VCaP (cell line): ENCODE measurements around the gene CYP2E1.
"Not testable (repeated sequence)": the region's sequence is repeated elsewhere in the genome, so short reads cannot be mapped to it uniquely, and the experiment has no call there.

Experiments
- H3K27ac ChIP-seq: fragments of 450-650 bp; 2 replicates; pipeline ENCODE4 v1.5.1; 2017
- TF ChIP-seq, protein P1 (sequence below): fragments of 450-650 bp; conservative IDR thresholded peaks from 2 replicates; pipeline ENCODE4 v1.5.1; 2017; ENCODE audit warnings: mild to moderate bottlenecking, moderate library complexity

The CYP2E1 gene

DNA sequence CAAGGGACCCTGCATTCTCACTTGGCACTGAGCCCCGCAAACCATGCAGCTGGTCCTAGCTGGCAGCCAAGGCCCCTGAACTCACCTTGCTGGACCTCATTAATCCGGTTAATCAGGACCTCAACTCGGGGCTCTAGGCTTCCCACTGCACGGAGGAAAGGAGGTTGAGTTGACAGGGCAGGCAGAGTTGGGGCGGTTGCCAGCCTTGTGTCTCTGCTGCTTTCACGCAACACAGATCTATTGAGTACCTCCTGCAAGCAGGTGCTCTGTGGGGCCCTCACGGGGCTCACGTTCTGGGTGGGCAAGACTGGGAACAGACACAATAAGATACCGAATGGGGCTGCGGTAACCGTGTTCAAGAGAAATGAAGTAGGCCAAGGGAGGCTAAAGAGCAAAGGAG lies 32.1 kb downstream of the CYP2E1 start:
- no peak overlapping the region for H3K27ac ChIP-seq
- TF ChIP-seq, protein P1, sequence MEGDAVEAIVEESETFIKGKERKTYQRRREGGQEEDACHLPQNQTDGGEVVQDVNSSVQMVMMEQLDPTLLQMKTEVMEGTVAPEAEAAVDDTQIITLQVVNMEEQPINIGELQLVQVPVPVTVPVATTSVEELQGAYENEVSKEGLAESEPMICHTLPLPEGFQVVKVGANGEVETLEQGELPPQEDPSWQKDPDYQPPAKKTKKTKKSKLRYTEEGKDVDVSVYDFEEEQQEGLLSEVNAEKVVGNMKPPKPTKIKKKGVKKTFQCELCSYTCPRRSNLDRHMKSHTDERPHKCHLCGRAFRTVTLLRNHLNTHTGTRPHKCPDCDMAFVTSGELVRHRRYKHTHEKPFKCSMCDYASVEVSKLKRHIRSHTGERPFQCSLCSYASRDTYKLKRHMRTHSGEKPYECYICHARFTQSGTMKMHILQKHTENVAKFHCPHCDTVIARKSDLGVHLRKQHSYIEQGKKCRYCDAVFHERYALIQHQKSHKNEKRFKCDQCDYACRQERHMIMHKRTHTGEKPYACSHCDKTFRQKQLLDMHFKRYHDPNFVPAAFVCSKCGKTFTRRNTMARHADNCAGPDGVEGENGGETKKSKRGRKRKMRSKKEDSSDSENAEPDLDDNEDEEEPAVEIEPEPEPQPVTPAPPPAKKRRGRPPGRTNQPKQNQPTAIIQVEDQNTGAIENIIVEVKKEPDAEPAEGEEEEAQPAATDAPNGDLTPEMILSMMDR = no peak

DNA sequence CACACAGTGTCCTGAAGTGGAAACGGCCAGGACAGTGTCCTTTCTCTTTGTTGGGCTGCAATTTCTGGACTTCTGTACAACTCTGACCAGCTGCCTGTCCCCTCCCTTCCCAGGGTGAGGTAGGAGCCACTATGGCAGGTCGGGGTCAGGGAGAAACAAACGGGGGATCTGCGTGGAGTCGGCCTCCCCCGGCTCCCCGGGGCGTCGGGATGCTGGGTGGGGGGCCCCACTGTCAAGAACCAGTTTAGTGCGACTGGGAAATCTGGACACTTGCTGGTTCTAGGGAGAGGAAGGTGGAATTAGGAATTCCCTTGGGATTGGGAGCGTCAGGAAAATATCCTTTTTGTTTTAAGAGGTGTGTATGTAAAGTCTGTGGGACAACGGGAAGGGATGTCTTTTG lies 37.7 kb downstream of the CYP2E1 start:
- TF ChIP-seq, protein P1 = no peak
- H3K27ac ChIP-seq = no peak overlapping the region

DNA sequence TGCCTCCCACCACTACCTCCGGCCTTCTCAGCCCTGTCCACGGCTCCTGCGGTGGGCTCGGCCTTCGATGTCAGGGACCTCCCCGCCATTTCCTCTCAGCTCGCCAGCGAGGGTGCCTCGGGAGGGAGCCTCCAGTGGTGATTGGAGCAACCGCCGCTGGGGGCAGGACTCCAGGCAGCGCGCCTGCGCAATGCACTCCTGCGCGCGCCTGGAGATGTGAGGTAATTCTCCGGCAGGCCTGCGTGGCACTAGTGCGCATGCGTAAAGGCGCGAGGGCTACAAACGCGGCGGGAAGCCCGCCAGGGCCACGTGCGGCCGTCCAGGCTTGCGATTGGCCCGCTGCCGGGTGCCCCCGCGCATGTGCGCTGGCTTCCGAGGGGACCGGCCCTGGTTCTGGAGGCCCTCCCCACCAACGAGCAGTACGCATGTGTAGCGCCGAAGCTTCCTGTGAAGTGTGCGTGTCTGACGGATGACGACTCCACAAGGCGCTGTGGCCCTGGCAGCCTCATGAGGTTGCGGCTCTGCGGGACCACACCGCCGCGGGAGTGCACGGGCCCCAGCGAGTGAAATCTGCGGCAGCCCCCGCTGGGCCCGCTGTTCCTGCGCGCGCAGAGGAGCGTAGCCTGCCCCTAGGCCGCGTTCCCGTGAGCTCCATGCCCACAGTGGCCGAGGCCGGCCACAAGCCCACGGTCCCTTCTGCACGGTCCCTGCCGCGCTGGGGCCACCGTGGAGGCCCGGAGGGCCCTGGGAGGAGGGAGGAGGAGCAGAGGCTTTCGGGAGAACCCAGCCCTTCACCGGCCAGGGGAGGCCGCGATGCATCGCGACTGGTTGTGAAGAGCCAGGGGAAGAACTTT lies 38.5 kb downstream of the CYP2E1 start, which contains the start of gene SYCE1:
Gene SYCE1, minus strand, starts transcription at position 143 of the 854 bp plus-strand sequence. Its CDS starts 54 bp downstream, at position 89.
- no peak within 1 kb of the TSS for H3K27ac ChIP-seq
- TF ChIP-seq, protein P1 = no peak

DNA sequence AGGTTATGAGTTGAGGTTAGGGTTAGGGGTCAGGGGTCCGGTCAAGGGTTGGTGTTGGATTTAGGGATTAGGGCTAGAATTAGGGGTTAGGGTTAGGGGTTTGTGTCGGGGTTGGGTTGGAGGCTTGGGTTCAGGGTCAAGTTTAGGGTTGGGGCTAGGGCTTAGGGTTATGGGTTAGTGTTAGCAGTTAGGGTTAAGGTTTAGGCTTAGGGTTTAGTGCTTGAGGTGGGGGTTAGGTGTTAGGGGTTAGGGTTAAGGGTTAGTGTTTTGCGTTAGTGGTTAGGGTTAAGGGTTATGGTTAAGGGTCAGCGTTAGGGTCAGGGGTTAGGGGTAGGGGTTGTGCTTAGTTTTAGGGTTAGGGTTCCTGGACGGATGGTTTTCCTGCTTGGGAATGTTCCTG lies 40.0 kb downstream of the CYP2E1 start:
- TF ChIP-seq, protein P1 = no peak
- H3K27ac ChIP-seq = no peak overlapping the region

DNA sequence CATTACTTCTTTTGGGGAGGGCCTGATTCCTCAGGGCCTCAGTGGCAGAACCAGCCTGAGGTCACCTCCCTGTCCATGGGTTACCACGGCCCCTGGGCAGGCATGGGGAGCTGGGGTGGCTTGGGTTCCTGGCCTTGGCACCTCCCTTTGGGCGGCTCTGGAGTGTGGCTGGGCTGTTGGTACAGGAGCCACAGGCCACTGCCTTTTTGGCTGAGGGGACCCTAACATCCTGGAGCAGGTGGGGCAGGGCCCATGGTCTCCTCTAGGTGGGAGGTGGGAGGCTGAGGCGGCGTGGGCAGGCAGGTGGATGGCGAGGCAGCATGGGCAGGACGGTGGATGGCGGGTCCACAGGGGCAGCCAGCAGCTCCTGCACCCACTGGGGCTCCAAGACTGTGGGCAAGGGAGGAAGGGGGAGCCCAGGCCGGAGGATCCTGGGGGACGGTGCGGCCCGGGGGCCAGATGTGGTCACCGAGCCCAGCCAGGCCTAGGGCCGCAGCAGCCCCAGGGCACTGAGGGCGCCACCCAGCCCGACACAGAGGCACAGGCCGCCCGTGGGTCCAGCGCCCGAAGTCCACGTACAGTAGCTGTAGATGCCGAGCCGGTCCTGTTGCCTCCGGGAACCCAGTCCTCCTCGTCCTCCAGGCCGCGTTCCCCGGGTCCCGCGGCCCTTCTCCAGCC lies 40.6 kb downstream of the CYP2E1 start:
- TF ChIP-seq, protein P1 = no peak
- no peak overlapping the region for H3K27ac ChIP-seq

DNA sequence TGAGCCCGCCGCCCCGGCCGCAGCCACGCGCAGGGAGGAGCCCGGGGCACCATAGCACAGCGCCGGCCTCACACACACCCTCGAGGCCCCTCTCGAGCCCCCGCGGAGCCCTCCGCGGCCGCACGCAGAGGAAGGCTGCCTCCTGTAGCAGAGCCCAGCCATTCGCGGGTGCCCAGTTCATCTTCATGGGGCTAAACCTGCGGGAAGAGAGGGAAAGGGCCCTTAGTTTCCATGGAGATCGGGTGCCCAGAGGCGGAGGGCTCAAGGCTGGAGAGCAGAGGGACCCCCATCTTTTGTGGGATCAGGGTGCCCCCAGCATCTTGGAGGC lies 41.1 kb downstream of the CYP2E1 start:
- TF ChIP-seq, protein P1 = no peak
- no peak overlapping the region for H3K27ac ChIP-seq

DNA sequence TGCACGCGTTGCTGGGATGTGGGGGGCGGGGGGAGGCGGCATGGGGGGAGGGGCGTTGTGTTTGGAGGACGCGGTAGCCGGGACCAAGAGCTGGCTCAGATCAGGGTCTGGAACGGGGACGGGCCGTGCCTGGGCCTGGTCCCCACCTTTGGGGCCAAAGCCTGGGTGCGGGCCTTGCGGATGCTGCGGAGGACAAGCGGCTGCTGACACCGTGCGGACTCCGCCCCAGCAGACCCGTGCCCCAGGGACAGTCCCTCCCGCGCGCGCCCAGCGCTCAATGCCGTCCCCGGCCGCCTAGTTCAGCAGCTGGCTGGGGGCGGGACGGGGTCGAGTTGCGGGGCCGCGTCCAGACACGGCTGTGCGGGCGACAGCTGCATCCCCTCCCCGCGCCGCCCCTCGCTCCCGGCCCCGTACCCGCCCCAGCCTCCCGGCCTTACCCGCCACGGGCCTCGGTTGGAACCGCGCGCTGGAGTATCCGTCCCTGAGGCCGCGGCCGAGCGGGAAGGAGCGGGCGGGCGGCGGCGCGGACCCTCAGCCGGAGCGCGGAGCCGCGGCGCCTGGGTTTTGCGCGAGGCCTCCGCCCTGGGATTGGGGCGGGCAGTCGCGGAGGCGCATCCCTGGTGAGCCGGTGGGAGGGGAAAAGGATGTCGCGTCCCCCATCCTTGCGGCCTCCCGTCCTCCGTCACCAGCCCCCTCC lies 41.8 kb downstream of the CYP2E1 start:
- H3K27ac ChIP-seq = not testable (repeated sequence)

DNA sequence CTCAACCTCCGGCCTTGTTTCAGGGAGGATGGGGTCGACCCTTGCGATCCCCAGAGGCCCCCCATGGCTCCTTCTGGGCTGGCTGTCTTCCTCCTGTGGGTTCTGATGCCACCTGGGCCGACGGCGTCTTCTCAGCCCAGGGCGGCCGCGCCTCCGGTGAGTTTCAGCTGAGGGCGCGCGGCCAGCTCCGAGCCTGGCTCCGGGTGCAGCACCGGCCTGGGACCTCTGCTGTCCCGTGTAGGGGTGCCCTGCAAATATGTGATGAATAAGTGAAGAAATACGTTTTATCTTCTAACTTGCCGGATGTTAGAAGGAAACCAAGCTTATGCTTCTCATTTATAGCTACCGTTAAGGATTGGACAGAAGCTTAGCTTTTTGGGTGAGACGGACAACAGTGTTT lies 42.6 kb downstream of the CYP2E1 start:
- not testable (repeated sequence) for H3K27ac ChIP-seq

DNA sequence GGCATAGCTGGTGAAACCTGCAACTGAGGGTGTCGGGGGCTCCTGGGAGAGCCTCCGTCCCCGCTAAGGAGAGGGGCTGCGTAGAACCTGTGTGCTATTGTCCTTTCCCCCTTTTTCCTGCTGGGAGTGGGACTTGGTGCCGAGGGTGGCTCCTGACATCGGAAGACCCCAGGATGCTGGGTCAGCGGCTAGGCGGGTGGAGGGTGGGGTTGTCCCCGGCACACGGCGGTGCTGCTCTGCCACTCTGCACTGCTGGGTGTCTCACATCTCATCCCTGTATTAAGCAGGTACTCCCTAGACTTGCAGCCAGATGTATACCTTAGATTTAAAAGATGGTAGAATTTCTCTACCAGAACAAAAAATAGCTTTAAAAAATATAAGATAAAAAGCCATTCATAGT lies 44.9 kb downstream of the CYP2E1 start:
- H3K27ac ChIP-seq = not testable (repeated sequence)

DNA sequence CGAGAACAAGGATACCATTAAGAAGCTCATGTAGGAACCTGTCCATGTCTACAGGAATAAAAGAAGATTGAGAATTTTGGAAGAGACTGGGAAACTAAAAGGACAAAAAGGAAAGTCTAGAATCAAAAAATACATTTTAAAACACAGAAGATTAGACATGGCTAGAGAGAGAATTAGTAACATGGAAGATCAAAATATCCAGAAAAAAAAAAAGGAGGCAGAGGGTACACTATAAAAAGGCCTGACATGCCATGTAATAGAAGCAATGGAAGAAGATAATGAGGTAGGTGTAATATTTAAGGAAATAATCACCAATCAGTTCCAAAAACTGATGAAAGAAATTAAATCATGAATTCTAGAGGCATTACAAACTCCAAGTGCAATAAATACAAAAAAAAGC lies 46.3 kb downstream of the CYP2E1 start:
- not testable (repeated sequence) for H3K27ac ChIP-seq

DNA sequence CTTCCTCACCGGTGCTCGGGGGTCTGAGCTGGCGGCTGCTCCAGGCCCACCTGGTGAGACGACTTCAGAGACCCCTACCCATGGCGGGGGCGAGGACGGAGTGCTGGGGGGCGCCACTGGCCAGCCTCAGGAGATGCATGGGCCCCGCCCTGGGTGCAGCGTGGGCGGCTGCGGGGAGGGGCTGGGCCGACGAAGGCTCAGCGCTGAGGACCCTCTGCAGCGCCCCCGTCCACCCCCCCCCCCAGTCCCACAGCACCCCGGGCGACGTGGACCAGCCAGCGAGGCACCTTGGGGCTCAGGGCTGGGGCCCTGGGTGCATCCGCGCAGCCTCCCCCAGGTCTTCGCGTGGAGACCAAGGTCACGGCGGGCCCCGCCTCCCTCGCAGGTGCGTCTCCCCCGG lies 49.9 kb downstream of the CYP2E1 start:
- not testable (repeated sequence) for H3K27ac ChIP-seq
